Measurements from ENCODE around the gene AGBL3.

AGBL3 gene

GRCh38 chr7:135175931-135176330 lies 189.6 kb downstream of the AGBL3 start:
- no peak overlapping the region for H3K4me3 ChIP-seq (ENCODE audit: low read depth, low read length)
- DNase-seq (ENCODE audit: low read depth), result no peak
- TF ChIP-seq MAX (IDR thresholded peaks at IDR 0.05; ENCODE audit: low read depth, low read length), result no peak
- no peak for TF ChIP-seq CTCF (IDR thresholded peaks at IDR 0.05; ENCODE audit: low read depth, low read length)
- no peak for TF ChIP-seq POLR2A (IDR thresholded peaks at IDR 0.05; ENCODE audit: extremely low read depth, insufficient read length)
- TF ChIP-seq MYC (IDR thresholded peaks at IDR 0.05; ENCODE audit: low read depth, low read length), result no peak

GRCh38 chr7:135177028-135177696 lies 190.9 kb downstream of the AGBL3 start:
- DNase-seq (ENCODE audit: low read depth), result no peak
- H3K4me3 ChIP-seq (ENCODE audit: low read depth, low read length), result no peak overlapping the region
- TF ChIP-seq MYC (IDR thresholded peaks at IDR 0.05; ENCODE audit: low read depth, low read length), result no peak
- TF ChIP-seq MAX (IDR thresholded peaks at IDR 0.05; ENCODE audit: low read depth, low read length), result no peak
- no peak for TF ChIP-seq POLR2A (IDR thresholded peaks at IDR 0.05; ENCODE audit: extremely low read depth, insufficient read length)
- TF ChIP-seq CTCF (IDR thresholded peaks at IDR 0.05; ENCODE audit: low read depth, low read length), result no peak

GRCh38 chr7:135178364-135178763 lies 192.1 kb downstream of the AGBL3 start:
- no peak overlapping the region for H3K4me3 ChIP-seq (ENCODE audit: low read depth, low read length)
- DNase-seq (ENCODE audit: low read depth), result no peak
- no peak for TF ChIP-seq POLR2A (IDR thresholded peaks at IDR 0.05; ENCODE audit: extremely low read depth, insufficient read length)
- TF ChIP-seq MYC (IDR thresholded peaks at IDR 0.05; ENCODE audit: low read depth, low read length), result no peak
- TF ChIP-seq MAX (IDR thresholded peaks at IDR 0.05; ENCODE audit: low read depth, low read length), result no peak
- TF ChIP-seq CTCF (IDR thresholded peaks at IDR 0.05; ENCODE audit: low read depth, low read length), result no peak

GRCh38 chr7:135179321-135179925 lies 193.1 kb downstream of the AGBL3 start:
- no peak overlapping the region for H3K4me3 ChIP-seq (ENCODE audit: low read depth, low read length)
- TF ChIP-seq CTCF (IDR thresholded peaks at IDR 0.05; ENCODE audit: low read depth, low read length), result no peak
- no peak for TF ChIP-seq POLR2A (IDR thresholded peaks at IDR 0.05; ENCODE audit: extremely low read depth, insufficient read length)
- no peak for TF ChIP-seq MYC (IDR thresholded peaks at IDR 0.05; ENCODE audit: low read depth, low read length)
- no peak for TF ChIP-seq MAX (IDR thresholded peaks at IDR 0.05; ENCODE audit: low read depth, low read length)
- DNase-seq (ENCODE audit: low read depth), result no peak

- peak; percentile 77 for DNase-seq (ENCODE audit: low read depth)
- no peak for TF ChIP-seq POLR2A (IDR thresholded peaks at IDR 0.05; ENCODE audit: extremely low read depth, insufficient read length)
- TF ChIP-seq CTCF (IDR thresholded peaks at IDR 0.05; ENCODE audit: low read depth, low read length), result no peak
- no peak for TF ChIP-seq MYC (IDR thresholded peaks at IDR 0.05; ENCODE audit: low read depth, low read length)
- no peak for TF ChIP-seq MAX (IDR thresholded peaks at IDR 0.05; ENCODE audit: low read depth, low read length)
- no peak overlapping the region for H3K4me3 ChIP-seq (ENCODE audit: low read depth, low read length)
Measured at GRCh38 chr7:135180122-135180521, 193.8 kb downstream of the AGBL3 start.

All from NB4 (cell line).